GM19397 (cell line): ENCODE results near the gene LOXL1.
"Not testable (repeated sequence)": the region's sequence is repeated elsewhere in the genome, so short reads cannot be mapped to it uniquely, and the experiment has no call there.

Source experiments
- ATAC-seq: cut with Tn5 transposase; IDR thresholded peaks from one replicate; pipeline ENCODE4 v1.9.1; 2021; ENCODE audit warnings: mild to moderate bottlenecking, moderate library complexity; ENCODE audit not compliant: unreplicated experiment

Gene LOXL1

GRCh38 chr15:73972984-73973682 lies 46.9 kb downstream of the LOXL1 start:
- ATAC-seq = no peak

GRCh38 chr15:73973683-73974200 lies 47.5 kb downstream of the LOXL1 start:
- ATAC-seq = not testable (repeated sequence)

- not testable (repeated sequence) for ATAC-seq
These were observed 49.3 kb downstream of the LOXL1 start for GRCh38 chr15:73975440-73976125.

- no peak for ATAC-seq
These were observed 52.6 kb downstream of the LOXL1 start for GRCh38 chr15:73978896-73979295.

GRCh38 chr15:73979636-73980035 lies 53.4 kb downstream of the LOXL1 start:
- no peak for ATAC-seq

- no peak for ATAC-seq
These were observed 55.5 kb downstream of the LOXL1 start for GRCh38 chr15:73981761-73982221.

- ATAC-seq = no peak
These were observed 56.1 kb downstream of the LOXL1 start for GRCh38 chr15:73982222-73982962.

DNA sequence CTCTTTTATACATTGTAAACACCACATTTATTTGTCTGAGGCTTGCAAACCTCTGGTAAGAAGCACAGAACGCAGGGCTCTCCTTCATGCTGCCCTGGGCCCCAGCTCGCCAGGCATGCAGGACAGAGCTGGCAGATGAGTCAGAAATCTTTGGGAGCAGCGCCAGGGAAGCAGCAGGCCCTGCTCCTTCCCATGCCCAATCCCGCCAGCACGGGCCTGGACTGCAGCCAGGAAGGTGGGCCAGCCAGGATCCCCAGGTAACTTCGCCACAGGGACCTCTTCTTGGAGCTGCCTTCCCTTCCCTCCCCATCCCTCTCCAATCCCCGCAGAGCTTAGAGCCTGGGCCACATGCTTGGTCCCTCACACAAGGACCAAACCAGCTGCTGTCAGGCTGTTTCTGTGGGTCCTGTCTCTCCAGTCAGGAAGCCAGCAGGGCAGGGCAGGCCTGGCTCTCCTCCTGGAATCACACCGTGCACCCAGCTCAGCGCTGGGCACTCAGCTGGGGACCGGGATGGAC lies 57.0 kb downstream of the LOXL1 start:
- ATAC-seq = no peak

GRCh38 chr15:73983773-73984172 lies 57.5 kb downstream of the LOXL1 start:
- no peak for ATAC-seq

- ATAC-seq = no peak
These were observed 58.1 kb downstream of the LOXL1 start for GRCh38 chr15:73984208-73984979.

DNA sequence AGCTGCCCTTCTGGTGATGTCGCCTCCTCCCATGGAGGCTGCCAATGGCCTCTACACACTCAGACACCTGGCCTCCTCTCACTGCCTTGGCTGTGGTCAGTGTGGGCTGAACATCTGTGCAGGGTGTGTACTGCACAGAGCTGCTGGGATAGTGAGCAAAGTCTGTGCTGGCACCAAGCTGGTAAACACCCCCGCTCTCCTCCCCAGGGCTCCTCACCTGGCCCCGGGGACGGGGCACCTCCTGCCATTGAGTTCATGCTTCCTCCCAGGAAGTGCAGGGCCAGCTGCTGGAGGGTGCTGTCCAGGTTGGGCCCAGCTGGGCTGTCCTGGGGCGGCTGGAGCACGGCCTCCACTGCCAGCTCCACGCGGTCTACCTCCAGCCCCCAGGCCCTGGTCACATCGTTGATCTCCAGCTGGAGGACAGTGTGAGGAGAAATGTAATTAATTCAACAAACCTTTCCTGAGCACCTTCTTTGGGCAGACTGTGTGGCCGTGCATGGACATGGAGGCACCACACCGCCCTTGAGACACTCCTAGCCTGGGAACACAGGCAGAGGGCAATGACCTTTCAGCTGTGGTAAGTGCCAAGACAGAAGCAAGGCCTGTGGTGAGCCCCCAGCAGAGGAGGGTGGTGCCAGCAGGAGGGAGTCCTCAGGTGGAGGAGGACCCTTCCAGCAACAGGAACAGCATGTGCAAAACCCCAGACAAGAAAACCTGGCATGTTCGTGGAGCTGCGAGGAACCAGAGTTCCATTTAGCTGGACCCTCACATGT lies 59.0 kb downstream of the LOXL1 start:
- no peak for ATAC-seq

DNA sequence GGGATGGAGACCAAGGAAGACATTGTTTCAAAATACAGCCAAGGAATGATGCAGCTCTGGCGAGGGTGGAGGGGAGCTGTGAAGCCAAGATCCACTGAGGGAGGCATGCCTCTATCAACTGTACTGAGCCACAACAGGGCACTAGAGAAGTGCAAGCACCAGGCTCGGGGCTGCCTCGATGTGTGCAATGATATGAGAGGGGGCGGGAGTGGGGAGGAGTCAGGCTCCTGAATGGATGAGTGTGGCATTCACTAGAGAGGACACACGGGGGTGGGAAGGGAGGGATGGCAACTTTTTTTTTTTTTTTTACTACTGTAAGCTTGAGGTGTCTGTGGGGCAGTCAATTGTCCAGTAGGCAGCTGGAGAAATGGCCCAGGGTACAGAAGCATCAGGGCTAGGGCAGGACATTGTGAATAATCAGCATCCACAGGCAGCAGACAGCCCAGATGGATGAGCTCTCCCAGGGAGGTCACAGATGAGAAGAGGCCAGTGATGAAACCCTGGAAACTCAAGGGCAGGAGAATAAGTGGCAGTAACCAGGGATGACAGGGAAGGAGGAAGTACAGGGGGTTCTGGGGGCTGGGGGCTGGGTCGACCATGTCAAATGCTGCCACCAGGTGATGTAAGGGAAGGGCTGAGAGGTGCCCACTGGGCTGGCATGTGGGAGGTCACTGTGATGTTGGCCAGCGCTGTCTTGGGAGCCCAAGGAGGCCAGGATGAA lies 60.0 kb downstream of the LOXL1 start:
- ATAC-seq = no peak

GRCh38 chr15:73986776-73987056 lies 60.5 kb downstream of the LOXL1 start:
- no peak for ATAC-seq

- no peak for ATAC-seq
These were observed 61.0 kb downstream of the LOXL1 start for GRCh38 chr15:73987250-73987649.

DNA sequence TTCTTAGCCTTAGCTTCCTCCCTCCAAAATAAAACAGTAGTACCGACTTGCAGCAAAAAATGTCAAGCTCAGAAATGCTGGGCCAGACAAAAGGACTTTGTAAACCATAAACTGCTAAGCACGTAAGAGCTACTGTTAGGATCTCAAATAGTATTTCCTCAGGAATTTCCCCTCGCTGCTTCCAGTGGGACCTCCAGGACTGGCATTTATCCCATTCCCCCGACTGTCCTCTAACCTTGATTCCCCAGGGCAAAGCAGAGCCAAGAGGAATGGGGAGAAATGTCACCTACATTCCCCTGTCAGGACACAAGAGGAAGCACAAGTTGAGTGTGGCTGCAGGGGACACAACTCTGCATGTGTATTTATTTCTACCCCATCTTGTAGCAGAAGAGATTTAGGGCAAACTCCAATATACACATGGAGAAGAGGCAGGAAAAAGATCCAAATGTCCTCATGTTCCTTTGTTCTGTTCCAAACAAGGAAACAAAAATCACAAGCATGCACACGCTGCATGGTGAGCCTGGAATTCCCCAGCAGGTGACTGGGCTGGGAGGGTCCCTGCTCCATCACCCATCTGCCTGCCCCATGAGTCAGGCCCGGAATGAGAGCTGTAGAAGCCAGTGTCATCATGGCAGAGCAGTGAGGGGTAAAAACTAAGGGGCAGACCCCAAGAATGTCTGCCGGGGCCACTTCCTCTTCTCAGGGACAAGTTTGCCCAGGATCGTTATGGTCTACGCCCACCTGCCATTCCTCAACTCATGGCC lies 61.6 kb downstream of the LOXL1 start:
- ATAC-seq = no peak

GRCh38 chr15:73988445-73988969 lies 62.2 kb downstream of the LOXL1 start:
- ATAC-seq = no peak

- no peak for ATAC-seq
These were observed 62.9 kb downstream of the LOXL1 start for GRCh38 chr15:73989001-73989798.
